IMR-90 (cell line): ENCODE data around the gene NKTR. TPM values are rescaled to one million over a fixed set of nuclear protein-coding genes. Genes with fewer than 3 reads are reported as not detected.

Experiments
- ATAC-seq: fragments of 200-7000 bp; cut with Tn5 transposase; 2 replicates; pipeline ENCODE4 v1.9.1; 2020; ENCODE audit warnings: low read depth, mild to moderate bottlenecking, moderate library complexity
- BruUV-seq: library from RNA; stranded (reverse); fragments of 400-500 nt; replicated peaks from 2 replicates; lab custom pipeline; 2021; lab: Mats Ljungman, UMichigan
- CTCF ChIA-PET: fragments of 300-600 bp; formaldehyde crosslinking; extraction: SDS; loops from one replicate; lab custom pipeline; 2021; ENCODE audit warnings: antibody characterized with exemption; lab: Yijun Ruan, JAX
- POLR2A ChIA-PET: fragments of 300-600 bp; sonication (Branson Sonifier 250); formaldehyde crosslinking; loops from one replicate; lab custom pipeline; 2022; ENCODE audit warnings: antibody characterized with exemption; ENCODE audit not compliant: unreplicated experiment; lab: Charles Lee
- DNase-seq: peaks from one replicate; pipeline ENCODE4 v3.0.0; 2013
- H2AFZ ChIP-seq: replicated peaks from 2 replicates; pipeline ENCODE3; 2013; ENCODE audit warnings: low read length, mild to moderate bottlenecking; ENCODE audit not compliant: poor library complexity
- H2AK5ac ChIP-seq: 2 replicates; pipeline ENCODE4 v1.6.1; 2013; ENCODE audit warnings: low read depth, low read length, inconsistent platforms
- H2AK9ac ChIP-seq: replicated peaks from 2 replicates; pipeline ENCODE3; 2013; ENCODE audit warnings: mild to moderate bottlenecking, low read depth, low read length, moderate library complexity; ENCODE audit not compliant: poor library complexity
- H2BK120ac ChIP-seq: 2 replicates; pipeline ENCODE4 v1.6.1; 2013; ENCODE audit warnings: low read depth, low read length, inconsistent platforms
- H2BK15ac ChIP-seq: 3 replicates; pipeline ENCODE4 v1.6.1; 2013; ENCODE audit warnings: low read depth, low read length, inconsistent platforms
- H2BK20ac ChIP-seq: 2 replicates; pipeline ENCODE4 v1.6.1; 2013; ENCODE audit warnings: low read depth, mild to moderate bottlenecking, inconsistent platforms, low read length, moderate library complexity
- H2BK5ac ChIP-seq: 2 replicates; pipeline ENCODE4 v1.6.1; 2013; ENCODE audit warnings: mild to moderate bottlenecking, low read depth, low read length, inconsistent platforms; ENCODE audit not compliant: poor library complexity, severe bottlenecking
- H3K14ac ChIP-seq: replicated peaks from 2 replicates; pipeline ENCODE4 v1.6.1; 2013; ENCODE audit warnings: low read depth, low read length, inconsistent platforms
- H3K18ac ChIP-seq: 2 replicates; pipeline ENCODE4 v1.6.1; 2013; ENCODE audit warnings: low read depth, low read length, control low read depth
- H3K23ac ChIP-seq: 2 replicates; pipeline ENCODE4 v1.6.1; 2013; ENCODE audit warnings: low read depth, low read length, inconsistent platforms
- H3K27ac ChIP-seq: 2 replicates; pipeline ENCODE4 v1.5.1; 2013; ENCODE audit warnings: mild to moderate bottlenecking, control low read depth, low read length; ENCODE audit not compliant: insufficient read depth
- H3K27me3 ChIP-seq: 2 replicates; pipeline ENCODE4 v1.6.1; 2013; ENCODE audit warnings: low read length; ENCODE audit not compliant: control insufficient read depth, insufficient read depth
- H3K36me3 ChIP-seq: 2 replicates; pipeline ENCODE4 v1.6.1; 2013; ENCODE audit warnings: low read length, mixed read lengths; ENCODE audit not compliant: control insufficient read depth, insufficient read depth
- H3K4ac ChIP-seq: 2 replicates; pipeline ENCODE4 v1.6.1; 2013; ENCODE audit warnings: low read depth, low read length, inconsistent platforms
- H3K4me1 ChIP-seq: 2 replicates; pipeline ENCODE4 v1.6.1; 2013; ENCODE audit warnings: low read length, mixed read lengths; ENCODE audit not compliant: control insufficient read depth, insufficient read depth
- H3K4me2 ChIP-seq: 2 replicates; pipeline ENCODE4 v1.6.1; 2013; ENCODE audit warnings: low read depth, mild to moderate bottlenecking, control low read depth, low read length, moderate library complexity
- H3K4me3 ChIP-seq: 2 replicates; pipeline ENCODE4 v1.5.1; 2013; ENCODE audit warnings: low read depth, mild to moderate bottlenecking, control low read depth, low read length, moderate library complexity; ENCODE audit not compliant: insufficient read depth
- H3K56ac ChIP-seq: 2 replicates; pipeline ENCODE4 v1.6.1; 2013; ENCODE audit warnings: low read length, inconsistent platforms; ENCODE audit not compliant: insufficient read depth; ENCODE audit errors: extremely low read depth
- H3K79me1 ChIP-seq, 2 experiments: 2 replicates each; pipeline ENCODE4 v1.6.1; 2013; ENCODE audit warnings: low read length in 2 of 2, inconsistent platforms in 1 of 2, low read depth in 1 of 2
- H3K9ac ChIP-seq: 2 replicates; pipeline ENCODE4 v1.6.1; 2013; ENCODE audit warnings: low read depth, low read length, control low read depth
- H3K9me1 ChIP-seq: 2 replicates; pipeline ENCODE4 v1.6.1; 2013; ENCODE audit warnings: low read length, inconsistent platforms; ENCODE audit not compliant: insufficient read depth
- H3K9me3 ChIP-seq: 2 replicates; pipeline ENCODE4 v1.6.1; 2013; ENCODE audit warnings: low read length; ENCODE audit not compliant: control insufficient read depth, insufficient read depth
- H4K20me1 ChIP-seq: 2 replicates; pipeline ENCODE4 v1.6.1; 2013; ENCODE audit warnings: low read length, inconsistent platforms; ENCODE audit not compliant: insufficient read depth
- H4K5ac ChIP-seq: 2 replicates; pipeline ENCODE4 v1.6.1; 2013; ENCODE audit warnings: mild to moderate bottlenecking, low read depth, low read length, control low read depth
- H4K8ac ChIP-seq, 2 experiments: 2 replicates each; pipeline ENCODE4 v1.6.1; 2013; ENCODE audit warnings: low read depth in 2 of 2, low read length in 2 of 2, control low read depth in 1 of 2, inconsistent platforms in 1 of 2
- H4K91ac ChIP-seq: 2 replicates; pipeline ENCODE4 v1.6.1; 2013; ENCODE audit warnings: low read depth, low read length, inconsistent platforms; ENCODE audit not compliant: insufficient read depth
- BHLHE40 ChIP-seq: fragments of 150-350 bp; IDR thresholded peaks from 2 replicates; pipeline ENCODE4 v1.6.1; 2016; ENCODE audit warnings: mild to moderate bottlenecking, low read depth, low read length
- FOS ChIP-seq: fragments of 150-350 bp; IDR thresholded peaks from 2 replicates; pipeline ENCODE4 v1.6.1; 2016; ENCODE audit warnings: low read depth, low read length
- SMC3 ChIP-seq: fragments of 150-350 bp; IDR thresholded peaks from 2 replicates; pipeline ENCODE4 v1.6.1; 2016; ENCODE audit warnings: low read depth, mild to moderate bottlenecking, antibody characterized with exemption, low read length, moderate library complexity
- WGBS, 2 experiments: methylation state at CpG; one replicate each; pipeline versions ENCODE4 v1.1.5 to v1.1.7; 2013; ENCODE audit warnings: missing lambda C conversion rate in 2 of 2; ENCODE audit not compliant: insufficient read length in 1 of 2; ENCODE audit errors: extremely low coverage in 2 of 2; 5-methylcytosine and 5-hydroxymethylcytosine counted together
- dilution Hi-C: fragments of 300-500 bp; cut with HindIII; formaldehyde crosslinking; loops from one replicate; pipeline ENCODE4 v1.14.3; 2018; ENCODE audit warnings: low sequenced_read_pairs; ENCODE audit not compliant: unreplicated experiment
- in situ Hi-C: fragments of 300-500 bp; cut with MboI; formaldehyde crosslinking; loops from 3 replicates; pipeline ENCODE4 v1.14.3; 2019; ENCODE audit warnings: low sequenced_read_pairs, inconsistent platforms, mixed read lengths
- intact Hi-C: fragments of 100-400 bp; cut with micrococcal nuclease; formaldehyde crosslinking; loops from 2 replicates; pipeline ENCODE4 v1.10.0; 2022
- polyA plus RNA-seq, 3 experiments: library from polyadenylated mRNA; depleted of rRNA; stranded (reverse); fragments of >200 nt; gene quantifications; 2 replicates each; pipeline ENCODE4 v1.2.3, GENCODE V29; 2012; ENCODE audit warnings: low replicate concordance in 1 of 3
- total RNA-seq: library from RNA; depleted of rRNA; stranded (reverse); fragments of >200 nt; gene quantifications from 2 replicates; pipeline ENCODE4 v1.2.3, GENCODE V29; 2012

NKTR gene
- total and polyA plus RNA-seq, 2 of the 4 experiments (the other 2 are of a cell fraction): 24.0 to 30.7 TPM

DNA sequence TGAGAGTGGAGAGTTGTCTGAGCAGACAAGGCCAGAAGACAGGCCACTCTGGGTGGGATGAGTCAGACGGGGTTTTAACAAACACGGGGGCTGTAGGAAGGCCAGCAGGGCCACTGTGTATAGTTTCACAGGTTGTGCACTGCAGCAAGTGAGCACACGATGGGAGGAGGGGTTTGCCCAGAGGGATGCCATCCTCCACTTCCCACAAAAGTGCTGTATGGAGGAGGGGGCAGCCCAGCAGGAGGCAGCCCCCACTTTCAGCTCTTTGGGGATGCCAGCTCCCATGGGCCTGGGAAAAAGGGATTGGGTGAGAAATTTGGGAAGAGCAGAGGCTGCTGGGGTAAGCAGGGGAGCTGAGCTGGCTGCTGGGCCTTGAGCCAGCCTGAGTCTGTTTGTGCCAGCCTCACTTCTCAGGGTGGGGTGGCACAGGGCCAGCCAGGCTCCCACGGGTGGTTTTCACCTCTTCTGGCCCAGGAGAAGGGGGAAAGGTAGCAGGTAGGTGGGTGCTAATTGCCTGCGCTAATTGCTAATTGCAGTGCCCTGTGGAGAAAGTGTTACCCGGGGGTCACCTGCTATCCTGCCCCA, 59.7 kb downstream of the NKTR start:
- peaks cover 10% of the 10 kb centered on the region for H3K4me1 ChIP-seq
- 0 out of 2 replicates have a peak, but pooled peaks have one; percentile 12 for TF ChIP-seq BHLHE40
- TF ChIP-seq FOS: peak; percentile 30; the same call in 1 of the 2 replicates
- no peak for TF ChIP-seq SMC3

More for the DNA sequence above, 59.7 kb downstream of the NKTR start:
- DNase-seq (peak; percentile 55), ATAC-seq (peak; percentile 59)
- no peak overlapping the region for H3K9ac ChIP-seq
- no peak overlapping the region for H2AK5ac ChIP-seq
- in situ Hi-C loops (no loop called here), dilution Hi-C loops (no loop called here), intact Hi-C loops (no loop called here)
- no peak overlapping the region for H3K14ac ChIP-seq
- WGBS, 2 experiments: 50% methylated on average over 2 of the region's 6 CpGs; no CpG with 5 or more reads in 1 of the 2 experiments
- H4K8ac ChIP-seq: no peak overlapping the region
- H2BK5ac ChIP-seq: no peak overlapping the region
- no peak overlapping the region for H2BK15ac ChIP-seq
- H3K4me3 ChIP-seq: no peak overlapping the region
- H3K9me3 ChIP-seq: no peaks in the 10 kb centered on the region
- H3K23ac ChIP-seq: no peak overlapping the region
- no peak overlapping the region for H3K18ac ChIP-seq
- H4K91ac ChIP-seq: no peak overlapping the region
- H3K36me3 ChIP-seq: peaks cover 21% of the 10 kb centered on the region; the same call in 1 of the 2 replicates
- H4K5ac ChIP-seq: no peak overlapping the region
- H3K27ac ChIP-seq: no peak overlapping the region
- peaks cover 28% of the 10 kb centered on the region for H3K9me1 ChIP-seq
- H2BK120ac ChIP-seq: no peak overlapping the region
- H3K4me2 ChIP-seq: no peak overlapping the region
- peaks cover 9 to 41% of the 10 kb centered on the region in 2 experiments for H3K79me1 ChIP-seq
- no TSS peak for BruUV-seq
- H2AFZ ChIP-seq: no peak overlapping the region
- CTCF ChIA-PET: no interaction called here
- POLR2A ChIA-PET: no interaction called here
- H3K4ac ChIP-seq: no peak overlapping the region
- H3K27me3 ChIP-seq: no peaks in the 10 kb centered on the region
- peaks cover 30% of the 10 kb centered on the region for H4K20me1 ChIP-seq
- H3K56ac ChIP-seq: no peak overlapping the region
- H2BK20ac ChIP-seq: no peak overlapping the region
- H2AK9ac ChIP-seq: no peak overlapping the region
